GM21447 (cell line): Measurements from ENCODE around the gene SIM2.

Source experiments
- ATAC-seq: cut with Tn5 transposase; IDR thresholded peaks from one replicate; pipeline ENCODE4 v1.9.1; 2021; ENCODE audit not compliant: unreplicated experiment

SIM2 gene

GRCh38 chr21:36699546-36700294, 805 bp downstream of the SIM2 start:
- ATAC-seq: no peak

- no peak for ATAC-seq
These were observed 1.5 kb downstream of the SIM2 start for GRCh38 chr21:36700295-36700970.

- no peak for ATAC-seq
These were observed 2.2 kb downstream of the SIM2 start for GRCh38 chr21:36700971-36701755.

GRCh38 chr21:36701756-36702621, 3.1 kb downstream of the SIM2 start:
- no peak for ATAC-seq

GRCh38 chr21:36702622-36702968, 3.7 kb downstream of the SIM2 start:
- ATAC-seq: no peak

- ATAC-seq: no peak
These were observed 4.2 kb downstream of the SIM2 start for GRCh38 chr21:36703123-36703522.

GRCh38 chr21:36703626-36704280, 4.8 kb downstream of the SIM2 start:
- no peak for ATAC-seq

- no peak for ATAC-seq
These were observed 5.5 kb downstream of the SIM2 start for GRCh38 chr21:36704281-36704957.

- ATAC-seq: no peak
These were observed 6.2 kb downstream of the SIM2 start for GRCh38 chr21:36704958-36705678.

- no peak for ATAC-seq
These were observed 7.0 kb downstream of the SIM2 start for GRCh38 chr21:36705679-36706481.

- ATAC-seq: no peak
These were observed 7.6 kb downstream of the SIM2 start for GRCh38 chr21:36706482-36706852.

GRCh38 chr21:36706951-36707762, 8.2 kb downstream of the SIM2 start:
- no peak for ATAC-seq

GRCh38 chr21:36707763-36708285, 8.9 kb downstream of the SIM2 start:
- no peak for ATAC-seq

- no peak for ATAC-seq
These were observed 9.5 kb downstream of the SIM2 start for GRCh38 chr21:36708286-36709029.

- no peak for ATAC-seq
These were observed 10.3 kb downstream of the SIM2 start for GRCh38 chr21:36709030-36709867.
